ENCODE data around the gene CXCL12.

- TF ChIP-seq GATA2 (IDR thresholded peaks at IDR 0.05; ENCODE audit: low read depth, low read length) (no peak), GATA3 (IDR thresholded peaks at IDR 0.05; ENCODE audit: low read depth, low read length) (no peak)
These were observed 23.8 kb downstream of the CXCL12 start for GRCh38 chr10:44361109-44361508.
